ENCODE results near the gene NANP. TPM values are rescaled to one million over a fixed set of nuclear protein-coding genes. Genes with fewer than 3 reads are reported as not detected.
A peak's percentile ranks its signal among the peaks of the same experiment; 100 is the strongest.
"Not testable (repeated sequence)": the region's sequence is repeated elsewhere in the genome, so short reads cannot be mapped to it uniquely, and the experiment has no call there.

Gene NANP
- total and polyA plus RNA-seq, 4 donors, result 3.8 to 7.9 (median 5.4) TPM

- H3K9me3 ChIP-seq (ENCODE audit: control insufficient read depth, insufficient read depth, low read length), result peaks cover 4% of the 10 kb centered on the region
- no peak overlapping the region for H3K27ac ChIP-seq (ENCODE audit: low read depth, low read length)
- DNase-seq (ENCODE audit: low read depth in 4 of 6, low spot score in 6 of 6), result no peak
- no peaks in the 10 kb centered on the region for H3K4me1 ChIP-seq (ENCODE audit: control insufficient read depth, insufficient read depth, low read length)
- H3K27me3 ChIP-seq (ENCODE audit: control insufficient read depth, insufficient read depth, low read length), result no peaks in the 10 kb centered on the region
- H3K4me3 ChIP-seq (ENCODE audit: low read depth, low read length), result no peak overlapping the region
- 100% methylated on average over 1 of the region's 2 CpGs for WGBS (ENCODE audit: insufficient coverage)
- no peaks in the 10 kb centered on the region for H3K36me3 ChIP-seq (ENCODE audit: control insufficient read depth, insufficient read depth, low read length)
Measured at GRCh38 chr20:25637247-25637646, 13.4 kb upstream of the NANP start.

DNA sequence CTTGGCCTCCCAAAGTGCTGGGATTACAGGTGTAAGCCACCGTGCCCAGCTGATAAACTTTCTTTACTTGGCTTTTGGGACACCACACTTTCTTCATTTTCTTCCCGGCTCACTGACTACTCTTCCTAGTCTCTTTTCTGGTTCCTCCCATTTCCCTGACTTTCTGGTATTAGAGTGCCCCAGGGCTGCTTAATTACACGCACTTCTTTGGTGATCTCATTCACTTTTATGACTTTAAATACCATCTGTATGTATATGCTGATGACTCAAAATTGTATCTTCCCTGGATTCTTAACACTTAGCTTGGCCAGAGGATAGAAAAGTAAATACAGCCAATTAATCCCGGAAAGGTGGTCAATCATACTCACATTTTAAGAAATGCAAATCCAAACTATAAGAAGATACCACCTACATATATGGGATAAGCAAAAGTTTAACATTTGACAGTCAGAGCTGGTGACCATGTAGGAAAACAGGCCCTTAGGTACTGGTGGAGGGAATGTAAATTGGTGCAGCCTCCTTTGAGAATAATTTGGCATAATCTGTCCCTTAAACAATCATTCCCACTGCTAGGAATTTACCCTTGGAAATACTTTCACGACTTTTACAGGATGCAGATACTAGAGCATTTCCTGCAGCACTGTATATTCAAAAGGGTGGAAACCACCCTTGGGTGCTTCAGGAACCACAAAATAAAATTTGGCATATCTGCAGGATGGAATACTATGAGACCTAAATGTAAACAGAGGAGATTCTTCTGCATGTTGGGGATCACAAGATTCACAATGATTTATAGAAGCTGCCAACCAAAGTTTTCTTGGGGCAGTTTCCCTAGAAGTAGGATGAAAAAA is 9.4 kb upstream of the NANP start:
- 95% methylated on average over 2 of the region's 5 CpGs for WGBS (ENCODE audit: insufficient coverage)
- no peaks in the 10 kb centered on the region for H3K36me3 ChIP-seq (ENCODE audit: control insufficient read depth, insufficient read depth, low read length)

GRCh38 chr20:25630615-25631014 is 6.8 kb upstream of the NANP start:
- H3K36me3 ChIP-seq (ENCODE audit: control insufficient read depth, insufficient read depth, low read length); H3K4me3 ChIP-seq (ENCODE audit: low read depth, low read length); H3K4me1 ChIP-seq (ENCODE audit: control insufficient read depth, insufficient read depth, low read length); H3K27ac ChIP-seq (ENCODE audit: low read depth, low read length); H3K27me3 ChIP-seq (ENCODE audit: control insufficient read depth, insufficient read depth, low read length); DNase-seq (ENCODE audit: low read depth in 4 of 6, low spot score in 6 of 6); H3K9me3 ChIP-seq (ENCODE audit: control insufficient read depth, insufficient read depth, low read length): not testable (repeated sequence)
- WGBS (ENCODE audit: insufficient coverage), result no CpG with 5 or more reads among the region's 2 CpGs

More for the DNA sequence above, 9.4 kb upstream of the NANP start:
- Histone ChIP-seq H3K27ac (ENCODE audit: low read depth, low read length) (no peak overlapping the region), H3K9me3 (ENCODE audit: control insufficient read depth, insufficient read depth, low read length) (peaks cover 4% of the 10 kb centered on the region), H3K4me1 (ENCODE audit: control insufficient read depth, insufficient read depth, low read length) (no peaks in the 10 kb centered on the region), H3K4me3 (ENCODE audit: low read depth, low read length) (no peak overlapping the region), H3K27me3 (ENCODE audit: control insufficient read depth, insufficient read depth, low read length) (no peaks in the 10 kb centered on the region)
- DNase-seq (ENCODE audit: low read depth in 4 of 6, low spot score in 6 of 6), result no peak

GRCh38 chr20:25629816-25630499 is 6.1 kb upstream of the NANP start:
- H3K9me3 ChIP-seq (ENCODE audit: control insufficient read depth, insufficient read depth, low read length), result no peaks in the 10 kb centered on the region
- no peaks in the 10 kb centered on the region for H3K27me3 ChIP-seq (ENCODE audit: control insufficient read depth, insufficient read depth, low read length)
- H3K4me3 ChIP-seq (ENCODE audit: low read depth, low read length), result no peak overlapping the region
- 97% methylated on average over 4 of the region's 8 CpGs for WGBS (ENCODE audit: insufficient coverage)
- no peak overlapping the region for H3K27ac ChIP-seq (ENCODE audit: low read depth, low read length)
- no peaks in the 10 kb centered on the region for H3K36me3 ChIP-seq (ENCODE audit: control insufficient read depth, insufficient read depth, low read length)
- H3K4me1 ChIP-seq (ENCODE audit: control insufficient read depth, insufficient read depth, low read length), result peaks cover under 1% of the 10 kb centered on the region
- no peak for DNase-seq (ENCODE audit: low read depth in 4 of 6, low spot score in 6 of 6)

DNA sequence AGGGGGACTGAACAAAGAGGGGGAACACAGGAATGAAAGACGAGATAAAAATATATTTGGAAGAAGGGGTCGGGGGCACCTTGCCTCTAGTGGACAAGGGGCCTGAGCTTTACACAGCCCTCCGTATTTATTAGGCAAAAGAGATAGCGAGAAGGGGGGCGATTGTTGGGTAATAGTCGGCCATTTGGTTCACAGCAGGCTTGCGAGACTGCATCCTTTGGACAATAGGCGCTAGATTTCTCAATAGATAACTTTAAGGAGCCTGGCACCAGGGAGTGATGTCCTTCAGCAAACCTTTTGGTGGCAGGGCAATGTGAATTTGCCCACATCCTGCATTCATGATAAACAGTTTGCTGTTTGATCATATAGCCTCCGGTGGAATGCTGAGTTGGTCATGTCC is 3.0 kb upstream of the NANP start:
- H3K9me3 ChIP-seq (ENCODE audit: control insufficient read depth, insufficient read depth, low read length), result no peaks in the 10 kb centered on the region
- WGBS (ENCODE audit: insufficient coverage), result 95% methylated on average over 8 of the region's 9 CpGs
- no peak for DNase-seq (ENCODE audit: low read depth in 4 of 6, low spot score in 6 of 6)
- H3K27me3 ChIP-seq (ENCODE audit: control insufficient read depth, insufficient read depth, low read length), result no peaks in the 10 kb centered on the region
- H3K27ac ChIP-seq (ENCODE audit: low read depth, low read length), result no peak overlapping the region
- no peak overlapping the region for H3K4me3 ChIP-seq (ENCODE audit: low read depth, low read length)
- H3K4me1 ChIP-seq (ENCODE audit: control insufficient read depth, insufficient read depth, low read length), result peaks cover 13% of the 10 kb centered on the region
- H3K36me3 ChIP-seq (ENCODE audit: control insufficient read depth, insufficient read depth, low read length), result no peaks in the 10 kb centered on the region

GRCh38 chr20:25624500-25624939 is 706 bp upstream of the NANP start:
- H3K27me3 ChIP-seq (ENCODE audit: control insufficient read depth, insufficient read depth, low read length), result no peaks in the 10 kb centered on the region
- peaks cover 13% of the 10 kb centered on the region for H3K4me1 ChIP-seq (ENCODE audit: control insufficient read depth, insufficient read depth, low read length)
- DNase-seq (ENCODE audit: low read depth in 4 of 6, low spot score in 6 of 6), result no peak
- H3K36me3 ChIP-seq (ENCODE audit: control insufficient read depth, insufficient read depth, low read length), result no peaks in the 10 kb centered on the region
- 17% methylated on average over 9 of the region's 17 CpGs for WGBS (ENCODE audit: insufficient coverage)
- no peaks in the 10 kb centered on the region for H3K9me3 ChIP-seq (ENCODE audit: control insufficient read depth, insufficient read depth, low read length)
- H3K4me3 ChIP-seq (ENCODE audit: low read depth, low read length), result peak overlapping the region; percentile 62
- H3K27ac ChIP-seq (ENCODE audit: low read depth, low read length), result peak overlapping the region; percentile 76

DNA sequence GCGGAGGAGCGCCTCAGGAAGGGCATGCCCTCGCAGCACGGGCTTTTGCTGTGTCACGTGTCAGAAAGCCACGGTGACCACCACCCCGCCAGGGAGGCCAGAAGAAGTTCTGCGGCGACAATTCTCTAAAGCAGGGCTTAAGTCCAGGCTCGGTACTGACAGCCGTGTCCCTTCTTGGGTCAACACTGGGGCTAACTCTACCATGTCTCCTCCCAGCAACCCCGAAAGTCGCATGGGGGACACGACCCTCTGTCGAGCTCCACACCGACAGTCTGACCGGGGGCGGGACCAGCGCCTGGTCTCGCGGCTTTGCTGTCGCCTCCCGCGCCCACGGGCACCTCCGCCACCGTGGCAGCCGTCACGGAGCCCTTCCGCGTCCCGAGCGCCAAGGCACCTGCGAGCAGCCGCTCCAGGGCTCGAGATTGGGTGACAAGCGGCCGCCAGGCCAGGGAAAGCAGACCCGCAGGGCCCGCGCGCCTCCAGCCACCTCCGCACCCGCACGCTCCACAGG is 534 bp downstream of the NANP start:
- WGBS (ENCODE audit: insufficient coverage), result under 1% methylated on average over 45 of the region's 45 CpGs
- Histone ChIP-seq H3K4me1 (ENCODE audit: control insufficient read depth, insufficient read depth, low read length) (peaks cover 13% of the 10 kb centered on the region), H3K9me3 (ENCODE audit: control insufficient read depth, insufficient read depth, low read length) (no peaks in the 10 kb centered on the region), H3K36me3 (ENCODE audit: control insufficient read depth, insufficient read depth, low read length) (no peaks in the 10 kb centered on the region), H3K27ac (ENCODE audit: low read depth, low read length) (peak overlapping the region; percentile 76), H3K4me3 (ENCODE audit: low read depth, low read length) (peak overlapping the region; percentile 62), H3K27me3 (ENCODE audit: control insufficient read depth, insufficient read depth, low read length) (no peaks in the 10 kb centered on the region)
- DNase-seq (ENCODE audit: low read depth in 4 of 6, low spot score in 6 of 6), result peak in 3 of 6 donors; percentile 6 to 22 (median 11)

- peak overlapping the region; percentile 76 for H3K27ac ChIP-seq (ENCODE audit: low read depth, low read length)
- DNase-seq (ENCODE audit: low read depth in 4 of 6, low spot score in 6 of 6), result peak in 3 of 6 donors; percentile 5 to 41 (median 6)
- no peaks in the 10 kb centered on the region for H3K27me3 ChIP-seq (ENCODE audit: control insufficient read depth, insufficient read depth, low read length)
- H3K36me3 ChIP-seq (ENCODE audit: control insufficient read depth, insufficient read depth, low read length), result no peaks in the 10 kb centered on the region
- H3K4me3 ChIP-seq (ENCODE audit: low read depth, low read length), result peak overlapping the region; percentile 62
- 43% methylated on average over 13 of the region's 17 CpGs for WGBS (ENCODE audit: insufficient coverage)
- peaks cover 13% of the 10 kb centered on the region for H3K4me1 ChIP-seq (ENCODE audit: control insufficient read depth, insufficient read depth, low read length)
- H3K9me3 ChIP-seq (ENCODE audit: control insufficient read depth, insufficient read depth, low read length), result no peaks in the 10 kb centered on the region
Measured at GRCh38 chr20:25622450-25623224, 1.2 kb downstream of the NANP start.

GRCh38 chr20:25622049-25622448 is 1.8 kb downstream of the NANP start:
- Histone ChIP-seq H3K36me3 (ENCODE audit: control insufficient read depth, insufficient read depth, low read length) (no peaks in the 10 kb centered on the region), H3K27ac (ENCODE audit: low read depth, low read length) (no peak overlapping the region), H3K27me3 (ENCODE audit: control insufficient read depth, insufficient read depth, low read length) (no peaks in the 10 kb centered on the region), H3K4me3 (ENCODE audit: low read depth, low read length) (no peak overlapping the region), H3K4me1 (ENCODE audit: control insufficient read depth, insufficient read depth, low read length) (peaks cover 13% of the 10 kb centered on the region), H3K9me3 (ENCODE audit: control insufficient read depth, insufficient read depth, low read length) (no peaks in the 10 kb centered on the region)
- WGBS (ENCODE audit: insufficient coverage), result no CpG with 5 or more reads among the region's 6 CpGs
- DNase-seq (ENCODE audit: low read depth in 4 of 6, low spot score in 6 of 6), result no peak
